Caco-2 (cell line): Measurements from ENCODE around the gene SKOR1. TPM values are rescaled to one million over a fixed set of nuclear protein-coding genes. Genes with fewer than 3 reads are reported as not detected.

Source experiments
- BruUV-seq: library from RNA; stranded (reverse); fragments of 400-500 nt; replicated peaks from 2 replicates; lab custom pipeline; 2021; lab: Mats Ljungman, UMichigan
- CTCF ChIA-PET: fragments of 300-600 bp; sonication (Branson Sonifier 250); formaldehyde crosslinking; loops from one replicate; lab custom pipeline; 2022; ENCODE audit warnings: antibody characterized with exemption; lab: Charles Lee
- POLR2A ChIA-PET: fragments of 300-600 bp; sonication (Branson Sonifier 250); formaldehyde crosslinking; loops from one replicate; lab custom pipeline; 2022; ENCODE audit warnings: antibody characterized with exemption; lab: Charles Lee
- DNase-seq, 2 experiments: peaks; one replicate each; pipeline versions ENCODE4 v3.0.0 to v3.0.0-alpha.2; 2020 to 2022
- H3K27me3 ChIP-seq: replicated peaks from 2 replicates; pipeline ENCODE4 v1.6.0; 2011; ENCODE audit warnings: low read length; ENCODE audit not compliant: control insufficient read depth, insufficient read depth
- H3K36me3 ChIP-seq: 2 replicates; pipeline ENCODE4 v1.5.1; 2011; ENCODE audit warnings: low read length; ENCODE audit not compliant: control insufficient read depth, insufficient read depth
- H3K4me1 ChIP-seq: fragments of 250-450 bp; sonication (Bioruptor Pico); 2 replicates; pipeline ENCODE4 v1.5.1; 2020; ENCODE audit warnings: mild to moderate bottlenecking
- H3K4me3 ChIP-seq: 2 replicates; pipeline ENCODE4 v1.5.1; 2011; ENCODE audit warnings: low read depth, mild to moderate bottlenecking, control low read depth, low read length
- H3K9me3 ChIP-seq: fragments of 250-450 bp; sonication (Bioruptor Pico); 2 replicates; pipeline ENCODE4 v1.5.1; 2020; ENCODE audit warnings: mild to moderate bottlenecking, moderate library complexity
- H3K27ac Mint-ChIP-seq: one replicate; pipeline ENCODE4 v1.8.0; 2022; ENCODE audit warnings: mixed read lengths; ENCODE audit not compliant: unreplicated experiment
- H3K27me3 Mint-ChIP-seq: one replicate; pipeline ENCODE4 v1.8.0; 2022; ENCODE audit warnings: mixed read lengths; ENCODE audit not compliant: insufficient read depth, unreplicated experiment
- H3K36me3 Mint-ChIP-seq: one replicate; pipeline ENCODE4 v1.8.0; 2022; ENCODE audit warnings: mild to moderate bottlenecking, mixed read lengths; ENCODE audit not compliant: insufficient read depth, unreplicated experiment
- H3K4me1 Mint-ChIP-seq: one replicate; pipeline ENCODE4 v1.8.0; 2022; ENCODE audit warnings: low read depth, mixed read lengths; ENCODE audit not compliant: unreplicated experiment
- H3K4me3 Mint-ChIP-seq: one replicate; pipeline ENCODE4 v1.8.0; 2022; ENCODE audit warnings: mild to moderate bottlenecking, moderate library complexity, mixed read lengths; ENCODE audit not compliant: unreplicated experiment
- H3K9me3 Mint-ChIP-seq: one replicate; pipeline ENCODE4 v1.8.0; 2022; ENCODE audit warnings: mixed read lengths; ENCODE audit not compliant: unreplicated experiment
- CTCF ChIP-seq, 2 experiments: fragments of 200-600 bp in 1 of 2; IDR thresholded peaks; 1 replicate in 1 of 2; 2 replicates in 1 of 2; pipeline versions ENCODE4 v1.5.1 to v1.8.0; 2011 to 2022; ENCODE audit warnings: antibody characterized with exemption in 1 of 2, control low read depth in 1 of 2, inconsistent platforms in 1 of 2, low read depth in 1 of 2, low read length in 1 of 2, mild to moderate bottlenecking in 1 of 2, moderate library complexity in 1 of 2; ENCODE audit not compliant: insufficient read depth in 1 of 2, severe bottlenecking in 1 of 2, unreplicated experiment in 1 of 2
- intact Hi-C: fragments of 100-400 bp; cut with micrococcal nuclease; formaldehyde crosslinking; loops from one replicate; pipeline ENCODE4 v1.10.0; 2022; ENCODE audit not compliant: unreplicated experiment
- total RNA-seq: library from RNA; stranded (reverse); gene quantifications from 2 replicates; pipeline ENCODE4 v1.2.3, GENCODE V29; 2022

The SKOR1 gene
- total RNA-seq, 1 experiment from 2014 or later = not detected

DNA sequence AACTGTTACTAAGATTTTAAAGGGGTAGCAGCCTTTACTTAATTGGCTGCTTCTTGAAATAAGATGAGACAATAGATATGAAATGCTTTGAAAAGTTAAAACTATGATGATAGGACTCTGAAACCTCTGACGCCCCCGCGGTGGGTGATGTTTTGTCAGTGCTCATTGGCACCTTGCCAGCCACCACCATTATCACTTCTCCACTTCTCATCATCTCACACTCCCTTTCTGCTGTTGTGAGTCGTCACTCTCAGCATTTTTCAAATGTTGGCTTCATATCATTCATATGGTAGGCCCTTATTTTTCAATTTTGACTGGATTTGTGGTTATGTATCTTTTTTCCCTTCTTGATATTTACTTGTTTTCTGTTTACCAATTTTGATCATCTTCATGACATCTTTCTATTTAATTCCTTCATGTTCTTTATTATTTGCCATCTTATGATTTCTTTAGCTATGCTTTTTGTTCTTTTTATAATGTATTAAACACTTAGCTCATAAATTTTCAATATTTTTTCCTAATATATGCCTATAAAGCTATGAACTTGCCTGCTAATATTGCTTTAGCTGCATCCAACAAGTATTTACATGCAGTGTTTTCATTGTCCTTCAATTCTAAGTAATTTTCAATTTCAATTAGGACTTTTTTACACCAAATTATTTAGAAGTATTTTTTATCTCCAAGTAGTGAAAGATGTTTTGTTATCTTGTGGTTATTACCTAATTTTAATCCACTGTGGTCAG, 30.3 kb upstream of the SKOR1 start:
- CTCF ChIA-PET = no interaction called here
- Mint-ChIP-seq H3K27me3 (no peaks in the 10 kb centered on the region), H3K36me3 (no peaks in the 10 kb centered on the region), H3K27ac (no peak overlapping the region), H3K4me3 (no peak overlapping the region), H3K9me3 (no peaks in the 10 kb centered on the region), H3K4me1 (no peaks in the 10 kb centered on the region)
- POLR2A ChIA-PET = no interaction called here
- Histone ChIP-seq H3K27me3 (no peaks in the 10 kb centered on the region), H3K4me1 (no peaks in the 10 kb centered on the region), H3K36me3 (no peaks in the 10 kb centered on the region), H3K4me3 (no peak overlapping the region), H3K9me3 (peaks cover 6% of the 10 kb centered on the region; the same call in 1 of the 2 replicates)
- intact Hi-C loops = no loop called here
- no peak for TF ChIP-seq CTCF (IDR thresholded peaks at IDR 0.05; ENCODE audit: insufficient read depth in 1 of 2, low read depth in 1 of 2, low read length in 1 of 2, severe bottlenecking in 1 of 2, unreplicated experiment in 1 of 2)
- DNase-seq = no peak
- no TSS peak for BruUV-seq

DNA sequence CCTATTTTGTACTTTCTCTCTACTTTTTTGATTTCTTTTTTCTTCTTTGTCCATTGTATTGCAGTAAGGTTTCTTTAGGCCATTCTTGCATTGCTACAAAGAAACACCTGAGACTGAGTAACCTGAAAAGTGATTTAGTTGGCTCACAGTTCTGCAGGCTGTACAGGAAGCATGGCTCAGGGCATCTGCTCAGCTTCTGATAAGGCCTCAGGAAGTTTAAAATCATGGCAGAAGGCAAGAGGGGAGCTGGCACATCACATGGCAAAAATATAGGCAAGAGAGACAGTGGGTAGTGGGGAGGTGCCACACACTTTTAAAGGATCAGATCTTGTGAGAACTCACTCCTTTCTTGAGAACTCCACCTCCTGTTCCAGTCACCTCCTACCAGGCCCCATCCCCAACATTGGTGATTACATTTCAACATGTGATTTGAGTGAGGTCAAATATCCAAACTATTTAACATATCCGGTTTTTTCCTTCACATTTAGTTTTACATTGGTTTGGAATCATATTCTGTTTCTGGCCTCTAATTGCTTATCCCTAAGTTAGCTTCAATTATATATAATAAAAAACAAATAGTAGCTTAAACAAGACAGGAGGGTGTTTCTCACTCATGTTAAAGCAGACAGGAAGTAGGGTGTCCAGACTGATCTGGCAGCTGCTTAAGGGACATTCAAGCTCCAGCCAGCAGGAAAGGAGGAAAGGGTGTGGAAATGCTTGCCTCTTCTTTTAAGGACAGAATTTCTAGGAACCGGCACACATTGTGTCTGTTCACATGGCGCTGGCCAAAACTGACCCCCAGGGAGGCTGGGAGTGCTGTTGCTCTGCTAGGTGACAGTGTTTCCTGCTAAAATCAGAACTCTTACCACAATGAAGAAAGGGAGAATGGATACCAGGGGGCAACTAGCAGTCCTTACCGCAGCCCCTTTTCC, 28.8 kb upstream of the SKOR1 start:
- peaks cover 6% of the 10 kb centered on the region; the same call in 1 of the 2 replicates for H3K9me3 ChIP-seq
- intact Hi-C loops = no loop called here
- TF ChIP-seq CTCF (IDR thresholded peaks at IDR 0.05; ENCODE audit: insufficient read depth in 1 of 2, low read depth in 1 of 2, low read length in 1 of 2, severe bottlenecking in 1 of 2, unreplicated experiment in 1 of 2) = no peak
- Mint-ChIP-seq H3K27me3 (no peaks in the 10 kb centered on the region), H3K36me3 (no peaks in the 10 kb centered on the region), H3K4me1 (no peaks in the 10 kb centered on the region), H3K4me3 (no peak overlapping the region), H3K9me3 (no peaks in the 10 kb centered on the region), H3K27ac (no peak overlapping the region)
- no peak overlapping the region for H3K4me3 ChIP-seq
- no peak for DNase-seq
- H3K4me1 ChIP-seq = no peaks in the 10 kb centered on the region
- POLR2A ChIA-PET = no interaction called here
- H3K36me3 ChIP-seq = no peaks in the 10 kb centered on the region
- H3K27me3 ChIP-seq = no peaks in the 10 kb centered on the region
- BruUV-seq = no TSS peak
- CTCF ChIA-PET = no interaction called here

GRCh38 chr15:67799801-67800205, 25.5 kb upstream of the SKOR1 start:
- no peaks in the 10 kb centered on the region for H3K4me1 ChIP-seq
- H3K9me3 Mint-ChIP-seq = no peaks in the 10 kb centered on the region
- DNase-seq = no peak
- H3K36me3 ChIP-seq = no peaks in the 10 kb centered on the region
- intact Hi-C loops = no loop called here
- POLR2A ChIA-PET = no interaction called here
- H3K27ac Mint-ChIP-seq = no peak overlapping the region
- no peaks in the 10 kb centered on the region for H3K27me3 Mint-ChIP-seq
- BruUV-seq = no TSS peak
- no peak overlapping the region for H3K4me3 Mint-ChIP-seq
- TF ChIP-seq CTCF (IDR thresholded peaks at IDR 0.05; ENCODE audit: insufficient read depth in 1 of 2, low read depth in 1 of 2, low read length in 1 of 2, severe bottlenecking in 1 of 2, unreplicated experiment in 1 of 2) = no peak
- no peaks in the 10 kb centered on the region for H3K27me3 ChIP-seq
- no peaks in the 10 kb centered on the region for H3K4me1 Mint-ChIP-seq
- H3K4me3 ChIP-seq = no peak overlapping the region
- H3K36me3 Mint-ChIP-seq = no peaks in the 10 kb centered on the region
- H3K9me3 ChIP-seq = peaks cover 6% of the 10 kb centered on the region; the same call in 1 of the 2 replicates
- CTCF ChIA-PET = no interaction called here
